ENCODE results near the gene MBD2. TPM values are rescaled to one million over a fixed set of nuclear protein-coding genes. Genes with fewer than 3 reads are reported as not detected.

Gene MBD2
- total and polyA plus RNA-seq, 2 of the 8 experiments (the other 6 are each of a cell fraction or from before 2014, with no cell fraction given): 36.2 to 52.7 TPM

- POLR2A ChIA-PET (ENCODE audit: partially characterized antibody): no interaction called here
- Histone ChIP-seq H3K79me1 (ENCODE audit: low read depth, low read length) (no peaks in the 10 kb centered on the region), H3K9ac (replicated peaks in 1 of 4; ENCODE audit: extremely low read depth in 1 of 4, low read depth in 3 of 4, low read length in 3 of 4) (no peak overlapping the region), H3K4ac (replicated peaks; ENCODE audit: insufficient read length, low read depth, low read length) (no peak overlapping the region), H3K4me2 (ENCODE audit: insufficient read depth in 1 of 2, low read depth in 2 of 2, low read length in 2 of 2) (no peak overlapping the region), H2AFZ (ENCODE audit: low read length) (no peak overlapping the region), H2BK12ac (ENCODE audit: low read depth, low read length) (no peak overlapping the region), H2BK120ac (replicated peaks; ENCODE audit: low read depth, low read length) (no peak overlapping the region), H3K4me3 (ENCODE audit: extremely low read depth in 1 of 4, insufficient read depth in 2 of 4, low read depth in 3 of 4, low read length in 4 of 4) (no peak overlapping the region), H2BK20ac (ENCODE audit: low read length) (no peak overlapping the region), H3K27ac (ENCODE audit: low read depth, low read length) (no peak overlapping the region), H4K20me1 (replicated peaks in 1 of 2; ENCODE audit: control insufficient read depth in 1 of 2, insufficient read depth in 2 of 2, low read length in 2 of 2) (no peaks in the 10 kb centered on the region), H4K5ac (ENCODE audit: insufficient read length, low read depth, low read length) (no peak overlapping the region), H2BK15ac (ENCODE audit: low read length) (no peak overlapping the region), H2BK5ac (ENCODE audit: low read depth, low read length) (no peak overlapping the region), H3K9me3 (ENCODE audit: insufficient read depth in 2 of 2, low read depth in 1 of 2, low read length in 1 of 2) (no peaks in the 10 kb centered on the region), H3K36me3 (ENCODE audit: control insufficient read depth in 2 of 4, insufficient read depth in 4 of 4, low read length in 3 of 4) (no peaks in the 10 kb centered on the region), H3K23ac (ENCODE audit: insufficient read length) (no peak overlapping the region), H3K4me1 (replicated peaks in 1 of 4; ENCODE audit: control insufficient read depth in 3 of 4, insufficient read depth in 4 of 4, low read length in 3 of 4) (peaks cover 0 to 2% (median 1%) of the 10 kb centered on the region in 4 experiments; a peak in 3 of 7 replicates), H3K79me2 (ENCODE audit: control insufficient read depth in 1 of 2, insufficient read depth in 2 of 2, low read length in 2 of 2) (no peaks in the 10 kb centered on the region), H3K18ac (ENCODE audit: extremely low read depth, low read length) (no peak overlapping the region), H4K91ac (replicated peaks; ENCODE audit: insufficient read length, low read length) (no peak overlapping the region), H2AK5ac (ENCODE audit: low read depth, low read length) (no peak overlapping the region), H3K27me3 (replicated peaks in 1 of 4; ENCODE audit: control insufficient read depth in 3 of 4, extremely low read depth in 1 of 4, insufficient read depth in 3 of 4, low read length in 3 of 4) (no peaks in the 10 kb centered on the region), H3K23me2 (ENCODE audit: low read depth, low read length) (no peaks in the 10 kb centered on the region; the same call in 1 of the 2 replicates), H3K56ac (replicated peaks; ENCODE audit: insufficient read length, low read depth, low read length) (no peak overlapping the region), H3K14ac (ENCODE audit: insufficient read length) (no peak overlapping the region), H4K8ac (ENCODE audit: extremely low read depth, insufficient read depth, low read length) (no peak overlapping the region)
- FAIRE-seq (no peak), DNase-seq (ENCODE audit: low read depth in 1 of 2, low spot score in 2 of 2) (no peak)
- CTCF ChIA-PET (ENCODE audit: partially characterized antibody): interaction anchor here (5.1 kb wide), 1 partner anchor 13 kb away, joined by 48 read pairs; no protein-coding TSS in a partner anchor
- TF ChIP-seq EGR1 (IDR thresholded peaks at IDR 0.05; ENCODE audit: borderline replicate concordance, low read depth, low read length) (no peak), RAD21 (IDR thresholded peaks at IDR 0.05 in 1 of 2, conservative IDR thresholded peaks at IDR 0.05 in 1 of 2; ENCODE audit: low read depth in 2 of 2, low read length in 2 of 2) (no peak), SP4 (IDR thresholded peaks at IDR 0.05; ENCODE audit: low read length) (no peak), SIN3A (conservative IDR thresholded peaks at IDR 0.05 in 1 of 2, IDR thresholded peaks at IDR 0.05 in 1 of 2; ENCODE audit: low read depth in 1 of 2, low read length in 2 of 2) (no peak), SAP30 (IDR thresholded peaks at IDR 0.05; ENCODE audit: insufficient read depth, insufficient replicate concordance, low read length) (no peak)
- TF ChIP-seq, protein P1, sequence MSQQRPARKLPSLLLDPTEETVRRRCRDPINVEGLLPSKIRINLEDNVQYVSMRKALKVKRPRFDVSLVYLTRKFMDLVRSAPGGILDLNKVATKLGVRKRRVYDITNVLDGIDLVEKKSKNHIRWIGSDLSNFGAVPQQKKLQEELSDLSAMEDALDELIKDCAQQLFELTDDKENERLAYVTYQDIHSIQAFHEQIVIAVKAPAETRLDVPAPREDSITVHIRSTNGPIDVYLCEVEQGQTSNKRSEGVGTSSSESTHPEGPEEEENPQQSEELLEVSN (IDR thresholded peaks at IDR 0.05): no peak
- TF ChIP-seq, protein P2, sequence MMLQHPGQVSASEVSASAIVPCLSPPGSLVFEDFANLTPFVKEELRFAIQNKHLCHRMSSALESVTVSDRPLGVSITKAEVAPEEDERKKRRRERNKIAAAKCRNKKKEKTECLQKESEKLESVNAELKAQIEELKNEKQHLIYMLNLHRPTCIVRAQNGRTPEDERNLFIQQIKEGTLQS (IDR thresholded peaks at IDR 0.05; ENCODE audit: insufficient read depth, low read depth, low read length): no peak
These were observed 94.3 kb downstream of the MBD2 start for GRCh38 chr18:54130177-54130576.

Data from H1 (cell line).